Colonic mucosa (tissue), 4 donors: ENCODE results near the gene ZC3H4. TPM values are rescaled to one million over a fixed set of nuclear protein-coding genes. Genes with fewer than 3 reads are reported as not detected.

Experiments used
- DNase-seq: peaks from one replicate; pipeline ENCODE4 v3.0.0-alpha.2; 2020
- H3K27ac ChIP-seq: fragments of 200-600 bp; one replicate; pipeline ENCODE4 v1.8.0; 2021
- H3K27me3 ChIP-seq: fragments of 200-600 bp; one replicate; pipeline ENCODE4 v1.8.0; 2021
- H3K36me3 ChIP-seq: fragments of 200-600 bp; one replicate; pipeline ENCODE4 v1.8.0; 2021
- H3K4me1 ChIP-seq: fragments of 200-600 bp; one replicate; pipeline ENCODE4 v1.8.0; 2021; ENCODE audit warnings: mild to moderate bottlenecking
- H3K4me3 ChIP-seq: fragments of 200-600 bp; one replicate; pipeline ENCODE4 v1.8.0; 2021
- H3K9ac ChIP-seq, 2 donors: one replicate each; pipeline ENCODE4 v1.7.0; 2013; ENCODE audit warnings: control low read depth in 2 of 2, low read depth in 2 of 2, low read length in 2 of 2
- H3K9me3 ChIP-seq: fragments of 200-600 bp; one replicate; pipeline ENCODE4 v1.8.0; 2021
- intact Hi-C: fragments of 100-400 bp; cut with DNase I; formaldehyde crosslinking; loops from one replicate; pipeline ENCODE4 v1.14.1; 2022
- total RNA-seq, 2 donors: library from RNA; stranded (reverse); fragmentation: NEBNext Ultra II Directional in 1 of 2; extraction: Animal tissue kit (Norgen Biotek cat#: 25700) in 1 of 2; gene quantifications; one replicate each; pipeline ENCODE4 v1.2.1, GENCODE V29; 2021
- TF ChIP-seq, protein P1 (sequence below): fragments of 200-600 bp; IDR thresholded peaks from one replicate; pipeline ENCODE4 v1.8.0; 2022; ENCODE audit warnings: antibody characterized with exemption, mild to moderate bottlenecking
- donor health status: healthy.
- donor health status: DM: no; HTN: no; CAD: no.
- donor health status: DM: no; HTN: no; CAD: no.

ZC3H4 gene
- total RNA-seq, 2 donors from 2014 or later = 27.2 to 62.2 TPM

DNA sequence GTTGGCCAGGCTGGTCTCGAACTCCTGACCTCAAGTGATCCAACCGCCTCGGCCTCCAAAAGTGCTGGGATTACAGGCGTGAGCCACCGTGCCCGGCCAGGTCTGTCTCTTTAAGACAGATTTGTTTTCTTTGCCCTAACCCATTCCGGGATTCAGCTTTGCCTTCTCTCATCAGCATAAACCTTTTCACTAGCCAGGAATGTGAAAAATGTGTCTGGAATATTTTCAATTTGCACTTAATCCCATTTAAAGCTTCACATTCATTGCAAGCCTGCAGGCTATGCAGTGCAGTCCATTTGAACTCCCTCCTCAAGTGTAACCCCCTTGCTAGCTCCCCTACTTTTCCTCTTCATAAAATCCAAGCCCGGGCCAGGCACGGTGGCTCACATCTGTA, 64.3 kb downstream of the ZC3H4 start:
- TF ChIP-seq, protein P1, sequence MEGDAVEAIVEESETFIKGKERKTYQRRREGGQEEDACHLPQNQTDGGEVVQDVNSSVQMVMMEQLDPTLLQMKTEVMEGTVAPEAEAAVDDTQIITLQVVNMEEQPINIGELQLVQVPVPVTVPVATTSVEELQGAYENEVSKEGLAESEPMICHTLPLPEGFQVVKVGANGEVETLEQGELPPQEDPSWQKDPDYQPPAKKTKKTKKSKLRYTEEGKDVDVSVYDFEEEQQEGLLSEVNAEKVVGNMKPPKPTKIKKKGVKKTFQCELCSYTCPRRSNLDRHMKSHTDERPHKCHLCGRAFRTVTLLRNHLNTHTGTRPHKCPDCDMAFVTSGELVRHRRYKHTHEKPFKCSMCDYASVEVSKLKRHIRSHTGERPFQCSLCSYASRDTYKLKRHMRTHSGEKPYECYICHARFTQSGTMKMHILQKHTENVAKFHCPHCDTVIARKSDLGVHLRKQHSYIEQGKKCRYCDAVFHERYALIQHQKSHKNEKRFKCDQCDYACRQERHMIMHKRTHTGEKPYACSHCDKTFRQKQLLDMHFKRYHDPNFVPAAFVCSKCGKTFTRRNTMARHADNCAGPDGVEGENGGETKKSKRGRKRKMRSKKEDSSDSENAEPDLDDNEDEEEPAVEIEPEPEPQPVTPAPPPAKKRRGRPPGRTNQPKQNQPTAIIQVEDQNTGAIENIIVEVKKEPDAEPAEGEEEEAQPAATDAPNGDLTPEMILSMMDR = no peak
- H3K9ac ChIP-seq = no peak overlapping the region
- no peak overlapping the region for H3K4me3 ChIP-seq
- no peaks in the 10 kb centered on the region for H3K9me3 ChIP-seq
- no peaks in the 10 kb centered on the region for H3K27me3 ChIP-seq
- H3K36me3 ChIP-seq = no peaks in the 10 kb centered on the region
- H3K4me1 ChIP-seq = no peaks in the 10 kb centered on the region
- intact Hi-C loops = no loop called here
- H3K27ac ChIP-seq = no peak overlapping the region
- no peak for DNase-seq

DNA sequence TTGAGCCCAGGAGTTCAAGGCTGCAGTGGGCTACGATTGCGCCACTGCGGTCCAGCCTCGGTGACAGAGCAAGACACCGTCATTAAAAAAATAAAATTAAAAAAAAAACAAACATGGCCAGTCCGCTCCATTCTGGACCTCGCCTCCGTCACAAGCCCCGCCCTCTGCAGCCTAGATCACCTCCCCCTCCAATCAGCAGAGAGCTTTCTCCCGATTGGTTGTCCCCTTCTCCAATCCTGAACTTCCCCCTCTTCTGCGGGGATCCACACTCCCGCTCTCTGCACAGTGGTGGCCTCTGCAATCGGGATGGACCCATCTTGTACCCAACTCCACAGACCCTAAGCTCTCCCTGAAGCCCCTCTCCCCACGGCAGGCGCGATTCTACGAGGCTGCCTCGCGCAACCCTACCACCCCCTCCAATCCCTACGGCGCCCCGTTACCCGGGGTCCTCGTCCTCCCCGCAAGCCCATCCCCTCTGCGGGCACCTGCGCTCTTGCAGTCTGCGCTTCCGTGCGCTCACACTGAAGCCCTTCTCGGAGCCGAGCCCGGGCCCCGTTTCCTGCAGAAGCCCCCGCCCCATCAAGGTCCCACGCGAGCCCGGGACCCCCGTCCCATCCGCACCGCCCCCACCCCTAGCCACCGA, 65.7 kb downstream of the ZC3H4 start:
- H3K27ac ChIP-seq = peak overlapping the region; percentile 56
- peak overlapping the region; percentile 68 to 82 for H3K9ac ChIP-seq
- intact Hi-C loops = no loop called here
- DNase-seq = peak; percentile 91
- H3K9me3 ChIP-seq = no peaks in the 10 kb centered on the region
- peak overlapping the region; percentile 84 for H3K4me3 ChIP-seq
- H3K36me3 ChIP-seq = no peaks in the 10 kb centered on the region
- TF ChIP-seq, protein P1 = no peak
- no peaks in the 10 kb centered on the region for H3K4me1 ChIP-seq
- no peaks in the 10 kb centered on the region for H3K27me3 ChIP-seq

DNA sequence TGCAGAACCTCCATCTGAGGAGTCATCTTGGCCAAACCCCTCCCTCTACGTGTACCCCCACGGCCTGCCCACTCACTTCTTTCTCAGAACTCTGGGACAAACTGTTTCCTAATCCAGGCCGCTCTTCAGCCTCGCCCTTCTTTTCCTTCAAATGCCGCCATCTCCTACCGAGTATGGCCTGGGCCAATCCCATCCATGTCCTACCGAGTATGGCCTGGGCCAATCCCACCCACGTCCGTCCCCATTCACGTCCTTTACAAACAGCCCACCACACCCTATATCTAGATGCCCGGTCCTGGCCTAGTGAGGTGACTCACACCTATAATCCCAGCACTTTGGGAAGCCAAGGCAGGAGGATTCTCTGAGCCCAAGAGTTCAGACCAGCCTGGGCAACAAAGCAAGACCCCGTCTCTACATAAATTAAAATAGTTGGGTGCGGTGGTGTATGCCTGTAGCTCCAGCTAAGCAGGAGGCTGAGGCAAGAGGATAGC, 66.3 kb downstream of the ZC3H4 start:
- H3K4me3 ChIP-seq = peak overlapping the region; percentile 84
- H3K9me3 ChIP-seq = no peaks in the 10 kb centered on the region
- intact Hi-C loops = no loop called here

DNA sequence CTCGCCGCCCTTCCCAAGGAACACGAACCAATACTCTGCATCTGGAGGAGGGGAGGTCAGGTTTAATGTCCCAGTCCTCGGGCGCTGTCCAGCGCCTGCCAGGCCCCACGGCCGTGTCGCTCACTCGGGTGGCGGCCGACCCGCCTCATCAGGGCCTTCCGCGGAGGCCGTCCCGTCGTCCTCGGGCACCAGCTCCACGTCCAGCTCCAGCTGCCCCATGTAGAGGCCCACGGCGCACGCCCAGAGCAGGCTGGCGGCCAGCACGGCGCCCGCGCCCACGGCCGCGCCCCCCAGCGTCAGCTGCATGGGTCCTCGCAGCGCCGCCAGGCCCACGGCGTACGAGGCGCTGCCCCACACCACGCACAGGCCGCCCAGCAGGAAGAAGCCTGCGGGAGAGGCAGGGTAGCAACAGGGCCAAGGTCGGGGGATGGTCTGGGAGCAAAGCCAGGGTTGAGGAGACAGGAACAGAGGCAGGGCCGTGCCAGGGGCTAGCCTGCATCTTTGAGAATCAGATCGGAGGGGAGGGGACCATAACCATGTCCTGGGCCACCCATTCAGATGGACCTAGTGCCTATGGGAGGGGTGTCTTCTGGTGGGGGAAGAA, 67.6 kb downstream of the ZC3H4 start:
- no peak overlapping the region for H3K9ac ChIP-seq
- H3K27ac ChIP-seq = no peak overlapping the region
- no peak overlapping the region for H3K4me3 ChIP-seq
- no peaks in the 10 kb centered on the region for H3K9me3 ChIP-seq
- no peaks in the 10 kb centered on the region for H3K36me3 ChIP-seq
- TF ChIP-seq, protein P1 = no peak
- H3K4me1 ChIP-seq = no peaks in the 10 kb centered on the region
- no peak for DNase-seq
- no peaks in the 10 kb centered on the region for H3K27me3 ChIP-seq
- intact Hi-C loops = no loop called here

More for the DNA sequence above, 66.3 kb downstream of the ZC3H4 start:
- no peak overlapping the region for H3K9ac ChIP-seq
- H3K36me3 ChIP-seq = no peaks in the 10 kb centered on the region
- TF ChIP-seq, protein P1 = no peak
- no peaks in the 10 kb centered on the region for H3K4me1 ChIP-seq
- no peak overlapping the region for H3K27ac ChIP-seq
- DNase-seq = no peak
- H3K27me3 ChIP-seq = no peaks in the 10 kb centered on the region

DNA sequence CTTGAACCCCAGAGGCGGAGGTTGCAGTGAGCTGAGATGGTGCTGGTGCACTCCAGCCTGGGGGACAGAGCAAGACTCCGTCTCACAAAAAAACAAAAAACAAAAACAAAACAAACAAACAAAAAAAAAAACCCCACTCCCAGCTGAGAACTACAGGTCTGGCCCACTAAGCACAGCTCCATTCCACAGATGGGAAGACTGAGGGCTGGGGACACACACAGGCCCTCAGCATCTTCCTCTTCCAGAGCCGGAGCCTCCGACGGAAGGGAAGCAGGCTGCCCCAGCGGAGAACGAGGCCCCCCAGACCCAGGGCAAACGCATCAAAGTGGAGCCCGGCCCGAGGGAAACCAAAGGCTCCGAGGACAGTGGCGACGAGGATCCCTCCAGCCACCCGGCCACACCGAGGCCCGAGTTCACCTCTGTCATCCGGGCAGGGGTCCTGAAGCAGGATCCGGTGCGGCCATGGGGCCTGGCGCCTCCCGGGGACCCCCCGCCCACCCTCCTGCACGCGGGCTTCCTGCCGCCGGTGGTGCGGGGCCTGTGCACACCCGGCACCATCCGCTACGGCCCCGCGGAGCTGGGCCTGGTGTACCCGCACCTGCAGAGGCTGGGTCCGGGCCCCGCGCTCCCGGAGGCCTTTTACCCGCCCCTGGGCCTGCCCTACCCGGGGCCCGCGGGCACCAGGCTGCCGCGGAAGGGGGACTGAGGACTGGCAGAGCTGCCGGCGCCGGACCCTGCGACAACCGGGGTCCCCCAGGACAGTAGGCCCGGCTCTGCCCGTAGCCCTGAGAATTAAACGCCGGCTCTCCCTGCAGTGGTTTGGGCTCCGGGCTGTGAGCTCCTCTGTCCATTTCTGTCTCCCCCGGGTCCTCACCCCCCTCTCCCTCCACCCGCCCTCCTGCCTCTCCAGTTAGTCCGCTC, 68.4 kb downstream of the ZC3H4 start:
- Histone ChIP-seq H3K36me3 (no peaks in the 10 kb centered on the region), H3K27me3 (no peaks in the 10 kb centered on the region), H3K4me1 (no peaks in the 10 kb centered on the region), H3K27ac (no peak overlapping the region), H3K9ac (no peak overlapping the region), H3K4me3 (no peak overlapping the region), H3K9me3 (no peaks in the 10 kb centered on the region)
- intact Hi-C loops = no loop called here
- DNase-seq = no peak
- TF ChIP-seq, protein P1 = no peak
